Astrocyte of the spinal cord (primary cell): ENCODE data around the gene OR1L8.
"Not testable (repeated sequence)": the region's sequence is repeated elsewhere in the genome, so short reads cannot be mapped to it uniquely, and the experiment has no call there.

ENCODE experiments used
- DNase-seq: peaks from one replicate; pipeline ENCODE4 v3.0.0; 2011; ENCODE audit warnings: low read depth, low spot score
- H3K4me3 ChIP-seq: 2 replicates; pipeline ENCODE4 v1.5.1; 2011; ENCODE audit warnings: low read depth, mild to moderate bottlenecking, low read length, moderate library complexity
- CTCF ChIP-seq: IDR thresholded peaks from 2 replicates; pipeline ENCODE4 v1.5.1; 2012; ENCODE audit warnings: low read depth, mild to moderate bottlenecking, low read length, inconsistent platforms
- in situ Hi-C: cut with HindIII; loops from 2 replicates; pipeline ENCODE4 v1.10.0; 2017; ENCODE audit warnings: low sequenced_read_pairs

Gene OR1L8

GRCh38 chr9:122546196-122546595 lies 37.0 kb downstream of the OR1L8 start:
- no peak overlapping the region for H3K4me3 ChIP-seq
- no peak for TF ChIP-seq CTCF
- in situ Hi-C loops = no loop called here
- no peak for DNase-seq

- in situ Hi-C loops = no loop called here
- no peak for DNase-seq
- H3K4me3 ChIP-seq = no peak overlapping the region
- TF ChIP-seq CTCF = no peak
Observed at GRCh38 chr9:122538757-122539156, 44.4 kb downstream of the OR1L8 start.

GRCh38 chr9:122537066-122537465 lies 46.1 kb downstream of the OR1L8 start:
- in situ Hi-C loops, DNase-seq, H3K4me3 ChIP-seq: not testable (repeated sequence)

- no peak overlapping the region for H3K4me3 ChIP-seq
- DNase-seq = no peak
- TF ChIP-seq CTCF = no peak
- in situ Hi-C loops = no loop called here
Observed at GRCh38 chr9:122536134-122536533, 47.0 kb downstream of the OR1L8 start.

- in situ Hi-C loops, DNase-seq, H3K4me3 ChIP-seq: not testable (repeated sequence)
Observed at GRCh38 chr9:122531157-122531556, 52.0 kb downstream of the OR1L8 start.

- no peak for DNase-seq
- no peak for TF ChIP-seq CTCF
- H3K4me3 ChIP-seq = no peak within 1 kb of the TSS
- in situ Hi-C loops = no loop called here
Observed at GRCh38 chr9:122527193-122527592, 56.0 kb downstream of the OR1L8 start, which contains the start of gene OR1N1. TSS of gene OR1N1 (minus strand) at chr9:122527293. CDS start at chr9:122527293, 0 bp downstream.

- in situ Hi-C loops = no loop called here
- no peak for TF ChIP-seq CTCF
- no peak overlapping the region for H3K4me3 ChIP-seq
- no peak for DNase-seq
Observed at GRCh38 chr9:122526602-122527001, 56.6 kb downstream of the OR1L8 start.

GRCh38 chr9:122519376-122519775 lies 63.8 kb downstream of the OR1L8 start:
- in situ Hi-C loops = no loop called here
- no peak for TF ChIP-seq CTCF
- DNase-seq = no peak
- no peak overlapping the region for H3K4me3 ChIP-seq
